NCI-H748 (cell line): Measurements from ENCODE around the gene RNF152.

ENCODE experiments used
- DNase-seq: peaks from one replicate; lab custom pipeline; 2025; ENCODE audit not compliant: unreplicated experiment; lab: John Stamatoyannopoulos, UW

The RNF152 gene, protein sequence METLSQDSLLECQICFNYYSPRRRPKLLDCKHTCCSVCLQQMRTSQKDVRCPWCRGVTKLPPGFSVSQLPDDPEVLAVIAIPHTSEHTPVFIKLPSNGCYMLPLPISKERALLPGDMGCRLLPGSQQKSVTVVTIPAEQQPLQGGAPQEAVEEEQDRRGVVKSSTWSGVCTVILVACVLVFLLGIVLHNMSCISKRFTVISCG

DNA sequence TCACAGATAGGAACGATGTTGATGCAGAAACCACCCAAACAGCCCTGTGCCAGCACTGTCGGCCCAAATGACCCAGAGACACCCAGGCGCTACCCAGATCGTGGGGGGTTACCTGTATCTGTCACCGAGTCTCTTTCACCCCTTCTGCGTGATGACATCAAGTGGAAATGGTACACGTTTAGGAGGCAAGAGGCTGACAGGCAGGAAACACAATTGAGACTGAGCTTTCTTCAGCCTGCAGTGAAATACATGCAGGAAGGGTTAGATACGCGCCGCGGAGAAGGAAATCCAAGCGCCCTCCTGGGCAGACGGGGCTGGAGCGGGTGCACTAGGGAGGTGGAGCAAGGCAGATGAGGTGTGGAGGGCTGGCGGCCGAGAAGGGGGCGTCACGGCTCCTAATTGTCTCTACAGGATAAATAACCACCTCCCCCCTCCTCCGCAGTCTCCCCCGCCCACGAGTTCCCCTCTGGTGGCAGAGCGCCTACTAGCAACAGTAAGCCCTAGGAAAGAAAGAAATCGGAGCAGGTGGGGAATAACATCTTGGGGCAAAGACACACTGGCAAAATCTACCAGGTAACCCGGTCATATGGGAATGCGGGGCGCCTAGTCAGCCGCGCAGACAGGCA, at the start of gene RNF152:
RNF152 (minus strand) TSS at position 325 of the 626 bp plus-strand sequence. CDS start 76,544 bp downstream, outside the sequence.
- DNase-seq, result peak; percentile 83

DNA sequence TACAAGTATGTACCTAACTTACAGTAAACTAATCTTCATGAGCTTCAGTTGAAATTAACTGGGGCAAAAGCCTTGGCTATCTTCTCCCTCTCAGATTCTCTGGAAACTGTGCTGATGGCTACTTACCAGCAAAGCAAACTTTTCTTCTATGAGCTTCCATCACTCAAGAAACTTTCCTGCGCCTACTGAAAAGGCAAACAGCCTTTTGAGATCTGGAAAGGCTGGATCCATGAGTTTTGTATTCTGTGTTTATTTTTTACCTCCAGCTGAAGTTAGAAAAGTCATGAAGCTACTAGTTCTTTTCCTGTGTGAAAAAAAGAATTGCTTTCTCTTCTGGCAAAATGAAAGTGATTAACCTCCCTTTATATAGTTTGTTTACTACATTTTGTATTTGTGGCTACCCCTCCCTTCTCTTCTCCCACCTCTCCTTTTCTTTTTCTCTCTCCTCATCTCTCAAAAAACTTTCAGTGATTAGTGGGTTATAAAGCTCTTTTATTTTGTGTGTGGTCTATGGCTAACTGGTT, 49.2 kb upstream of the RNF152 start:
- no peak for DNase-seq

DNA sequence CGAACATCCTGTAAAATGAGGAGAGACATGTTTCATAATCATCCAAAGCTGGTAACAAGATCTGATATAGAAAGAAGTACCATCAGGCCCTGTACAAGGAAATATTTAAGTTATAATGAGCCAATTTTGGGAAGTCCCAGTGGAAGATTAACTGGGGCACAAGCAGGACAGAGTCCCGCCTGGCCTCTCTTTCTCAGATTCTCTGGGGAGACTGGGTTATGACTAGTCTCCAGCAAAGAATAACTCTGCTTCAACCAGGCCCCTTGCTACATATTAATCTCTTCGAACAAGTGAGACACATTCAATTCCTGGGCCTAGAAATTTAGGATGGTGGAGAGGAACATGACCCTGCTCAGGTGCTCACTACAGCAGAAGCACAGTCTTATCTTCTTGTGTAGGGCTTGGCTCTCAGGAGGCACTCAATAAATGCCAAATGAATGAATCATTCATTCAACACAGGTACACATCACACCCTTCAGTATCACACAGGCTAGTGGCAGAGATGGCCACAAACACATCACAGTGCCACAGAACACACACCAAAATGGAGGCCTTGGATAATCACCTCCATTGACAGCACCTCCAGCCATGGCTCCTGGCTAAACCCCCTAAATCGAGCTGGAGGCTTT, 46.4 kb upstream of the RNF152 start:
- no peak for DNase-seq

DNA sequence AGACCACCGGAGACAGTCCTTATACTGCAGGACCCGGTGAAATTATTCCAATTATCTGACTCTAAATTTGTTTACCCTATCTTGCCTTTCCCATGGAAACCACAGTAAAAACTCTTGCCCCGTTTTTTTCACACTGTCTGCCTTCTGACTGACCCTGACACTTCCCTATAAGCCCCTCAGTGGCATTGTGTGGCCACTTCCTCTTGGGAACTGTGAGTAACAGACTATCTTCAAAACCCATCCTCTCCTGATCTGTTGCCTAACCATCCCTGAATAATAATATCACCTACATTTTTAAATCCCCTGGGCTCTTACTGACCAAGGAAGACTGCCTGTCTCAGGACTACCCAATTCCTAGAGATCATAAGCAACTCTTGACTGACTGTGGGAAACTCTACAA, 42.6 kb upstream of the RNF152 start:
- DNase-seq, result no peak

DNA sequence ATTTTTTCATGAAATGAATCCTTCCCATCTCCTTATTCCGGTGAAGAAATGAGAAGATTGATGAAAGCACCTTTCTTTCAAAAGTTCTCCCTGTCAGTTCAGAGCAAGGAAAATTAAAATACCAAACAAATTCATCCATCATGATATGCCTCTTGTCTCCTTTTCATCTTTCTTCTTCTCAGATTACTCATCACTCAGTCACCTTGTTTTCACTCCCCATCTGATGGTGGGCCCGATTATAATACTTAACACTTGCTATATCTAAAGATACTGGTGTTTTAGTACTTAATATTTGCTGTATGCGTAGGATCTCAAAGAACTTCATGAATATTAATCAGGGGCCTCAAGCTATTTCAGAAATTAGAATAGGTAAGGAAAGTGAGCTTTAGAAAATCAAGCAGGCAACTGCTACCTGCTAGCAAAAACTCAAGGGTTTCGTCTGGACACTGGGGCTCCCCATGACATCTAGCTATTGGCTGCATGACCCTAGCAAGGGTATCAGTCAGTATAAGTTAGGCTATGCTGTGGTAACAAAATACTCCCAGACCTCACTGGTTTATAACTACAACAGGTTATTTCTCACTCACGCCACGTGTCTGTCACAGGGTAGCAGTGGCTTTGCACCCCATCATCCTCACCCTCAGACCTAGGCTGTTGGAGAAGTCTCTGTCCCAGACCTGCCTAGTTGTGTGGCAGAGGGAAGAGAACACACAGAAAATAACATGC, 39.0 kb upstream of the RNF152 start:
- DNase-seq, result no peak

DNA sequence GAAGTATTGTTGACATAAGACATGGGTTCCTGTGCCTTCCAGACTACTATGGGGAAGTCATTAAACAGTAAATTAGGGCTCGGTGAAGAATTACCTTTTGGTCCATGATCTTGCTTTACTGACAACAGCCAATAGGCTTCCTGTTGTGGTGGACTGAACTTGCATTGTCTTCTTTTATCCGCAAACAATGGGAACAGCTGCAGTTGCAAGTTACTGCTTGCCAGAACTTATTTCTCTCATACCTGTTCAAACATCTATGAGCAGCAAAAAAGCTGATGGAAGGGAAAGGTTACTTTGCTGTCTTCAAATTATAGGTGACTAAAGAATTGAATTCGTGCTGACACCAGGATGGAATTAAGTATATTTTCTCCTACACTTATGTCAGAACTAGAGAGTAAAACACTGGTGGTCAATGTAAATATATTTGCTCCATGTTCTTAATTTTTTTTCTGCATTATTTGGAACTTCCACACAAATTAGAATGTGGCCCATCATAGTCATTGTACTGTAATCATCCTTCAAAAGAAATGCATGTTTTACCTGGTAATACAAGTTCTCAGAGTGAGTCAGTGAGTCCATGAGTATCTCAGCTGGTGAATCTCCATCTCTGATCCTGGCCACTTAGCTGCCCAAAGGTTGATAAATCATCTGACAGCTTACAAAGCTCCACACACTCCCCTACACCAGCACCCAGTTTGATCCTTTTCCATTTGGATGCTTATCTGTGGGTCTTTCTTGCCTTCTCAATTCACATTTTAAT, 37.3 kb upstream of the RNF152 start:
- DNase-seq, result peak; percentile 96

DNA sequence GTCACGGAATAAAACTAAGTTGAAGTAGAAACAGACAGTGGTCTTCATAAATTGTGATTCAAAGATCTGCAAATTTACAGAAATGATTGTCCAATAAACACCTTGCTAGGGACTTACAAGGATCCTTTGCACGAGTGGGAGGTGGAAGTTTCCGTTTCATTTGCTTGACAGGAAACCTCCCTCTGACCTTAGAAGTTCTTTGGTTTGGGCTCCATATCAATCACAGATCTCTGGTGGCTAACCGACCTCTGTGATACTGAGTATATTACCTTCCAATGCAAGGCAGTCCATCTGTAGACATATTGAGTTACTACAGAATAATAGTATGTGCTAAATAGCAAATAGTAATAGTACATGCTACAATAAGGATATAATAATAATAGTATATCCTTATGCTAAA, 33.7 kb upstream of the RNF152 start:
- no peak for DNase-seq

DNA sequence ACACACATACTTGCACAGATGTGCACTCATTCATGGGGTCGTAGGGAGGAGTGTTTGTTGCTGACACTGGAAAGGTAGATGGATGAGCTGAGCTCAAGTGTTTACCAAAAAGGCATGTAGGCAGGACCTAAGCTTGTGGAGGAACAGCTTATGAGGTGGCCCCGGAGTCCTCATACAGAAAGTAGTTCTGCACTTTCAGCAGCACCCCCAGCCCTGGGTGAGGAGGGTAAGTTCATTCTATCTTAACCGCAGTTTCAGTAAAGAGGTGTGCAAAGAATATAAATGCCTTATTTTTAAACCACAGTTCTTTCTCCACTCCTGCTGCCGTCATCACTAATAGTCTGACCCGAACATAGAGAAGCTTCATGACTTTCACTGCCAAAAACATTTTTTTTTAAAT, 31.7 kb upstream of the RNF152 start:
- no peak for DNase-seq

DNA sequence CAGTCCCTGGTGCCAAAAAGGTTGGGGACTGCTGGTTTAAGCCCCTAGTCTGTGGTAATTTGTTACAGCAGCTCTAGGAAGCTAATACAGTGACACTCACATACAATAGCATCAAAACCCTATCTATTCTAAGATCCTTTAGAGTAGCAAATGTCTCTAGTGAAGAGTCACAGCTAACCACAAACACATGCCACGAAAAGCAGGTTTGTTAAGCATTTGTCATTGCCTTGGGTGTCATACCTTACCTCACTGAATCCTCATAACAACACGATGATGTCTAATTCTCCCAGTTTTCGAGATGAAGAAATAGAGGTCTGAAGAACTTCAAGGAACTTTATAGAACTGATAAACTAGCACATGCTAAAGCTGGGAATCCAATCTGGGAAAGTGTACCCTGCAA, 29.6 kb upstream of the RNF152 start:
- no peak for DNase-seq

DNA sequence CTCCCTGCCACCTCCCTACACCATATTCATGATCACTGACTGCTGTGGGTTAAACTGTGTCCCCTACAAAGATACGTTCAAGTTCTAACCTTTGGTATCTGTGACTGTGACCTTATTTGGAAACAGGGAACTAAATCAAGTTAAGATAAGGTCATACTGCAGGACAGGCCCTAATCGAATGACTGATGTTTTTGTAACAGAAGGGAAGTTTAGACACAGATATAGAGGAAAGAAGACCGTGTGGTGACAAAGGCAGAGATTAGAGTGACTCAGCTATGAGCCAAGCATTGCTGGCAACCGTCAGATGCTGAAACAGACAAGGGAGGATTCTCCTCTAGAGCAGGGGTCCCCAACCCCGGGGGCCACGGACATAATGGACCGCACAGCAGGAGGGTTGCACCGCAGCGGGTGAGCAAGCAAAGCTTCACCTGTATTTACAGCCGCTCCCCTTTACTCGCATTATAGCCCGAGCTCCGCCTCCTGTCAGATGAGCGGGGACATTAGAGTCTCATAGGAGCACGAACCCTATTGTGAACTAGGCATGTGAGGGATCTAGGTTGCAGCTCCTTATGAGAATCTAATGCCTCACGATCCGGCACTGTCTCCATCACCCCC, 28.9 kb upstream of the RNF152 start:
- DNase-seq, result peak; percentile 63

DNA sequence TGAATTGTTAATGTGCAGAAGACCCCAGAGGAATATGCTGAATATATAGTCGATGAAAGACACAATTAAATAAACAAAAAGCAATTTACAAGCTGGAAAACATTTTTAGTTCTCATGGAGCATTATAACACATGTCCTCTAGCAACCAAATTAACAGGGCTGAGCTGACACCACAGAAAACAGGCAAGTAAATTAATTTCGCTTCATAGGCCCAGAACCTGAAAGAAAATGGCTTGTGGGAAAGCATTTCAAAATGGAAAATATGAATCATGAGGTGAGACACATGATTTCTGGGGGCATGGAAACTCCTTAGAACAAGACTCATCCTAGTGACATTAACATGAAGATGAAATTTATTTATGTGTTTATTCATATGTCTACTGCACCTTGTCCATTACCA, 25.0 kb upstream of the RNF152 start:
- no peak for DNase-seq

DNA sequence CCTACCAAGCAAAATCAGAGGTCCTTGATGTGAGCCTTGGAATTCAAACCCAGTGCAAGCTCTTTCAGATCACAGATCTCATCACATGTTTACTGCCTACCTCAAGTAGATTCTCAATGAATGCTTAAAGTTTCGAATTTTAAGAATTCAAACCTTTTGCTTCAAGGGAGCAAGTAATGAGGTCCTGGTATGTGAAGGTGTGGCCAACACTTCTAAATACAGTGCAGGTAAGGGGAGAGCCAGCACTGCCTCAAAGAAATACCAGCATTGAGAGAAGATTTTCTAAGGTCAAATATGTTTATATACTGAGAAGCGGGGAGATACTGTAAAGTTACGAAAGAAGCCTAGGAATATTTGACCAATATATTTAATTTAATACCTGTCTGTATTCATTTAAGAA, 19.7 kb upstream of the RNF152 start:
- DNase-seq, result no peak

DNA sequence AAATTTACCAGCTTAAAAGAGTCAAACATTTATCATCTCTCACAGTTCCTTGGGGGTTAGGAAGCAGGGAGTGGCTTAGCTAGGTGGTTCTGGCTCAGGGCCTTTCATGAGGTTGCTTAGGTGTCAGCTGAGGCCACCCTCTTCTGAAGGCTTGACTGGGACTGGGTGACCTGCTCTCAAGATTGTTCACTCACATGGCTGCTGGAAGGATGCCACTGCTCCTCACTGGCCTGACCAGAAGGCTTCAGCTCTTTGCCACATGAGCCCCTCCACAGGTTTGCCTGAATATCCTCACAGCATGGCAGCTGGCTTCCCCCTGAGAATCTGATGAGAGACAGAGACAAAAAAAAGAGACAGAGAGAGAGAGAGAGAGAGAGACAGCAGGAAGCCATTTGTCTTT, 17.3 kb upstream of the RNF152 start:
- DNase-seq, result no peak

DNA sequence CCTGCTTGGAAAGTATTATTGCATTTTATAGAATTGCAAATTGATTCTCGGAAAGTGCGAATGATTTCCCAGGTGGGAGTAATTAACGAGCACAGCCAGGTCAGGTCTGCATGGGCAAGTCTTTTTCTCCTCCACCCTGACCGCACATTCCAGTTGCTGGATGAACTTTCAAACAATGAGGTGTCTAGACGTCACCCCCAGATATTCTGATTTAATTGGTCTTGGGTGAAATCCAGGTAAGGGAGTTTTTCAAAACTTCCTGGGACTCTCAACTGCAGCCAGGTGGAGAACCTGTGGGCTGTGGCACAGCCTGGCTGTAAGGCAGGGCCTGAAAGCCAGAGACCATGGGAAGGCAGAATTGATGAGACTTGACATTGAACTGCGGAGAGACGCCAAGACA, 15.9 kb upstream of the RNF152 start:
- no peak for DNase-seq

DNA sequence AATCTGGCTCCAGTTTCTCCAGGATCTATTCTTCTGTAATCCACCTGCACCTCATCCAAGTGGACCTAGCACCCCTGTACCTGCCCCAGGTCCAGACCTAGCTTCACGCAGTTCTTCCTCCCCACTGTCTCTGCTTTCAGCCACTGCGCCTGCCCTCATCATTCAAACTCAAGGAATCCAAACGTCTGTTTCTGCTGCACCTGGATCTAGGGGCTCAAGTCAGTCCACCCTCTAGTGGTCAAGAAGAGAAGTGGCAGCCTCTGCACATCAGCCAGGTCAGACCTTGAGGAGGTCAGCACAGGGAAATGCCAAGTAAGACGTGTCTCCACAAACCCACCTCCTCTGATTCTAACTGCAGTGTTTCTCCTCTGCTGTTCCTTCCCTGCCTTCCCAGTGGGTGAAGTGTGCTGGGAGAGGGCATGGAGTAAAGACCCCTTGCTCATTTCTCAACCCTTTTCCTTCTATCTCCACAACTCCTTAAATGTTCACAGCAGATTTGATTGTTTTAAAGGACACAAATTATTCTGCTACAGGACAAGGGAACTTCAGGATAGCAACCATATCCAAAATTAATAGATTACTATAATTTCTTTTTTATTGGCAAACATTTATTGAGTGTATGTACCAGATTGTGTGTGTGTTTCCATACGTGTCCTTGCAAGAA, 8.6 kb upstream of the RNF152 start:
- DNase-seq, result peak; percentile 80

DNA sequence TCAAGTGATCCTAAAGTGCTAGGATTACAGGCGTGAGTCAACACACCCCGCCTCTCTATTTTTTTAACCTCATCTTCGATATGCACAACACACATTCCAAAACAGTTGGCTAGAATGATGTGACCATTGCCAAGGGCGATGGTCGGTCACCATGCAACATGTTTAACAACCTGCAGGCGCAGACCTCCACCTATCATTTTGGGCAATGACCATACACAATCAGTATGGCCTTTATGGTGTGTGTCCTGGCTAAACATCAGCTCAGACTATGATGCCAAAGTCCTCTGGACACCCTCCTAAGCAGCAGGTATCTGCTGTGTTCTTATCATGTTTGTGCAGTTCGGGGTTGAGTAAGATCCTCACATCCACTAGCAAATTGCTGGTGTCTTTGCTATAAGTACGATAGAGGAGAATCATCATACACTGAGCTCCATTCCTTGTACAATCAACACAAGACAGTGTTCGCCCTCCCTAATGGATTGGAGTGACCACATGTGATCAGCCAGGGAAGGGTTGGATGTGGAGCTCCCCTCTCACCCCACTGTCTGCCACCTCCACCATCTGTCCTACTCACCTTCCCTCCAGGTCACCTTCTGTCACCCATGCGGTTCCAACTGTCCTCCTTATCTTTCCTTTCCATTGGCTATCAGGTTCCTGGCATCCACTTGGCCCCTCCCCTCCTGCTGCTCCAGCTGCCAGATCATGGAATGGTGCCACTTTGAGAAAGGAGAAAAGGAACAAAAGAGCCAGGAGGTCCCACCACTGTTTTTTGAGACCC, 7.9 kb upstream of the RNF152 start:
- DNase-seq, result no peak

DNA sequence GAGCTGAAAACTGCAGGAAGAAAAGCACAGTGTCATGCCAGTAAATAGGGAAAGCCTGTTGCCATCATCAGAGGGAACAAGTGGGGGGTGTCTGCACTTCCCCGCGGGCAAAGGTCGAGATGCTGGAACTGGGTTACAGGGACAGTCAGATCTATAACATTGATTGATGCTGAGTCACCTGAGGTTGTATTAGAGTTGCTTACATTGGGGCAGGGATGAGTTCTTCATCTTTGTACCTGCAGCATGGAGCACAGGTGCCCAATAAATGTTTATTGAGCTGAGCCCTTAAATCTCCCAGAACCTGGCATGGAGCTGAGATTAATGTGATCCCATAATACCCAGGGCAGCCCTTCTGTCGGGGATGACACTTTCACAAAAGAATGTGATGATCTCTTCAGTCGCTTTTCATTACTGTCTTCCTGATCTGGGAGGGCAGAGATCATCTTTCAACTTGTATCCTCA, 5.9 kb upstream of the RNF152 start:
- DNase-seq, result no peak

DNA sequence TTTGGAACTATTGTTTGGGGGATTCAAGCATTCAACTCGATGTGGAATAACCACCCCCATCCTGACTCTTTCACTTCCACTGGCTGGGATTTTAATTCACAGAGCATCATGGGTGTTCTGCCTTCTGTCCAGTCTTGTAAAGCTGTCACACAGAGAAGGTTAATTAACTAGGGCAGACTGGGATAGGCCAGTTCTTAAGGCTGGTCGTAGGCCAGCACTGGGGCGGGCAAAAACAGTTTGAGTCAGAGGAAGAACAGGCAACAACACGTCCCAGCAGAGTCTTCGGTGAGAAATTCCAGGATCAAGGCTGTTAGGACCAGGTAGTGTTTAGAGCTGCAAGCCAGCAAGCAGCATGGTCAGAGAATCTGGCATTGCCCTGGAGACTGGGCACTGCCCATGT, 4.0 kb upstream of the RNF152 start:
- DNase-seq, result no peak

DNA sequence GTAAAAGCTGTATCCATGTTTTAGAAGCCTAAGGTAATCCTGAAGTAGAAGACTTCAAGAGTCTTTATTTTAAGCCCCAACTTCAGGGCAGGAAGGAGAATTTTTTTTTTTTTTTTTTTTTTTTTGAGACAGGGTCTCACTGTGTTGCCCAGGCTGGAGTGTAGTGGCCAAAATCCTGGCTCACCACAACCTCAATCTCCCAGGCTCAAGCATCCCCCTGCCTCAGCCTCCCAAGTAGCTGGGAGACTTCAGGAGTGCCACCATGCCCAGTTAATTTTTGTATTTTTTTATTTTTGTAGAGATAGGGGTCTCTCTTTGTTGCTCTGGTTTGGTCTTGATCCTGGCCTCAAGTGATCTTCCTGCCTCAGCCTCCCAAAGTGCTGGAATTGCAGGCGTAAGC, 3.3 kb upstream of the RNF152 start:
- no peak for DNase-seq
